ENCODE measurements around the gene TNFRSF8. TPM values are rescaled to one million over a fixed set of nuclear protein-coding genes. Genes with fewer than 3 reads are reported as not detected.

TNFRSF8 gene
- total RNA-seq, 2 donors from 2014 or later: 3.0 to 6.0 TPM

DNA sequence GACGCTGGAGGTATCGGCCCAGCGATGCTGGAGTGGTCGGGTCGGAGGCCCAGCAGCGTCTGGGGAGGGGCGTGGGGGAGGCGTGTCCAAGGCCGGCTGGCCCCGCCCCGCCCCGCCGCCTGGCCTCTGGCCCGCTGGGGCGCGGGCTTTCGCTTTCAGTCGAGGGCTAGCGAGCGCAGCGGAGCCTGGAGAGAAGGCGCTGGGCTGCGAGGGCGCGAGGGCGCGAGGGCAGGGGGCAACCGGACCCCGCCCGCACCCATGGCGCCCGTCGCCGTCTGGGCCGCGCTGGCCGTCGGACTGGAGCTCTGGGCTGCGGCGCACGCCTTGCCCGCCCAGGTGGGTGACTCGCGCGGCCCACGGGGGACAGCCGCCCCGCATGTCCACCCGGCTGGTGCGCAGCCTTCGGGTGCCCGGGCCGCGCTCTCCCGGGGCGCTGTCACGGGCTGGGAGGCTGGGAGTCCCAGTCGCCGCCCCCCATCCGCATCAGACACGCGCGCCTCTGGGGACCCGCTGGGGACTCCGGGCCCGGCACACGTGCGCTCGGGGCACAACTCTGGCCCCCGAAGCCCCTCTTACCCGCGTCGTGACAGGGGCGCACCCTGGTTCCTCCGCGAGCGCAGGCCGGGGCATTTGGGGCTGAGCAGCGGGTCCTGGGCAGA is 103.9 kb downstream of the TNFRSF8 start, which contains the start of gene TNFRSF1B:
TNFRSF1B (plus strand) TSS at position 158 of the 659 bp plus-strand sequence; CDS start at position 259, 101 bp downstream.
- peak within 1 kb of the TSS; percentile 75 to 89 for H3K4me3 ChIP-seq
- H3K9me3 ChIP-seq: no peaks in the 10 kb centered on the region
- TF ChIP-seq, protein P1, sequence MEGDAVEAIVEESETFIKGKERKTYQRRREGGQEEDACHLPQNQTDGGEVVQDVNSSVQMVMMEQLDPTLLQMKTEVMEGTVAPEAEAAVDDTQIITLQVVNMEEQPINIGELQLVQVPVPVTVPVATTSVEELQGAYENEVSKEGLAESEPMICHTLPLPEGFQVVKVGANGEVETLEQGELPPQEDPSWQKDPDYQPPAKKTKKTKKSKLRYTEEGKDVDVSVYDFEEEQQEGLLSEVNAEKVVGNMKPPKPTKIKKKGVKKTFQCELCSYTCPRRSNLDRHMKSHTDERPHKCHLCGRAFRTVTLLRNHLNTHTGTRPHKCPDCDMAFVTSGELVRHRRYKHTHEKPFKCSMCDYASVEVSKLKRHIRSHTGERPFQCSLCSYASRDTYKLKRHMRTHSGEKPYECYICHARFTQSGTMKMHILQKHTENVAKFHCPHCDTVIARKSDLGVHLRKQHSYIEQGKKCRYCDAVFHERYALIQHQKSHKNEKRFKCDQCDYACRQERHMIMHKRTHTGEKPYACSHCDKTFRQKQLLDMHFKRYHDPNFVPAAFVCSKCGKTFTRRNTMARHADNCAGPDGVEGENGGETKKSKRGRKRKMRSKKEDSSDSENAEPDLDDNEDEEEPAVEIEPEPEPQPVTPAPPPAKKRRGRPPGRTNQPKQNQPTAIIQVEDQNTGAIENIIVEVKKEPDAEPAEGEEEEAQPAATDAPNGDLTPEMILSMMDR (IDR thresholded peaks at IDR 0.05): no peak
- peak within 1 kb of the TSS; percentile 88 to 89 for H3K27ac ChIP-seq
- no peaks in the 10 kb centered on the region for H3K27me3 ChIP-seq
- H3K4me1 ChIP-seq: peaks cover 0 to 55% of the 10 kb centered on the region in 2 donors
- no peak for DNase-seq (ENCODE audit: low spot score)
- H3K36me3 ChIP-seq: no peaks in the 10 kb centered on the region

DNA sequence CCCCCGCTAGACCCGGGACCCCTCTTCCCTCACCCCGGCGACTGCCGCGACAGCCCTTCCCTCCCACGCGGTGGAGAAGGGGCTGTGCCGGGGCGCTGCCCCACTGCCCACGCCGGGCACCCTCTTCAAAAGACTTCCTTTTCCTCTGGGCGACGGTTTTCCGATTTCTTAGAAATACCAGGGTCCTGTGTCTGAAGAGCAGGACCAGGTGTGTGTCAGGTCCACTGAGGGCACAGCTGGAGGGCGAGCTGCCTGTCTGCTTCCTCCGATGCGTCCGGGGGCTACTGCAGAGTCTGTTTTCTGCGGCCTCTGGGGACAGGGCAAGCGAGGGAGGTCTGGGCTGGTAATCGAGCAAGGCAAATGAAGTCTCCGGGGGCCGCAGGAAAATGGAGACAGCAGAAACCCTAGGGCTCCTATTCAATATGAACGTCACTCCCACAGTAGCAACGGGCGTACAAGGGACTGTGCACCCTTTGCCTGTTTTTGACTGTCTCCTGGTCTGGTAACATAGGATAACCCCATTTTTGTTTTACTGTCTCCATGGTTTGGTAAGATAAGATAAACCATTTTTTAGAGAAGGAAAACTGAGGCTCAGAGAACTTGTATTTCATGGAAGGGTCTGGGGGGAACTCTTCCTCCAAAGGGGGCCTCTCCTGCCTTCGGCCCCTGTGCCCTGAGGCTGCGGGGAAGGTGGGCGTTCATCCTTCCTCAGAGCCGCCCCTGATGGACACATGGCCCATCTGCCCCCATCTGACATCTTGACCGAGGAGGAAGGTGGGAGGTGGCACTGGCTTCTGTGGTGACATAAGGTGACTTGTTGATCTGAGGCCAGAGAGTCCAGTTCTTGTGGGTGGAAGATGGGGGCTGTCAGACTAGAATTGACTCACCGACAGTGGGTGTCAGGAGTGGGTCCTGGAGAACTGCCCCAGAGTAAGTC is 104.7 kb downstream of the TNFRSF8 start:
- DNase-seq (ENCODE audit: low spot score): no peak
- Histone ChIP-seq H3K4me1 (peaks cover 0 to 55% of the 10 kb centered on the region in 2 donors), H3K4me3 (peak overlapping the region; percentile 75 to 89)

DNA sequence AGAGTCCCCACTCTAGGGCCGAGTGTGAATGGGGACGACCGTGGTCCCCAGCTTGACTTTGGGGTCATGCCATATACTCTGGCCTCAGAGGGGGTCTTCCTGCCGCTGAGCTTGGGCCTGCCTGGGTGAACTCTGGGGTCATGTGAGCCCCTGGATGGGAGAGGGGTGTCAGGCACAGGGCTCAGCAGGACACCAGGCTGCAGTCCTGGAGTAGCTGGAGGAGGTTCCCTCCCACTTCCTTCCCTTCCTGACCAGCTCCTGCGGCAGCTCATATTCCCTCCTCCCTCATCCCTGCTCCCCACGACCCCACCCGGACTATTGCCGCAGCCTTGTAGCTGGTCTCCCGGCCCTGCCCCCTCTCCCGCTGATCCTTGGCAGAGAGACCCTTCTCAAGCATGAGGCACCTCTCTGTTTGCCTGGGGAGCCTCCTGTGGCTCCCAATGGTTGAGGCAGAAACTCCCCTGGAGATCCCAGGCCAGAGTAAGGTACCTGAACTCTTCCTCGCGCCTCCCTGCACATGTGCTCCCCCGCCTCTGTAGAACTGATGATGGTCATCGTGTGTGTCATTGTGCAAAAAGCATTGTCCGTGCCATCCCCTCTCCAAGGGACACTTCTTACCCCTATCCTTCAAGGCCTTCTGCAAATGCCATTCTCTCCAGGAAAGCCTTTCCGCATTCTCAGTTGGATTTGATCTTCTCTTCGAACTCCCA is 105.5 kb downstream of the TNFRSF8 start:
- no peaks in the 10 kb centered on the region for H3K27me3 ChIP-seq
- H3K27ac ChIP-seq: peak overlapping the region; percentile 88 to 89
- H3K9me3 ChIP-seq: no peaks in the 10 kb centered on the region
- TF ChIP-seq, protein P1 (IDR thresholded peaks at IDR 0.05): no peak
- peaks cover 0 to 61% of the 10 kb centered on the region in 2 donors for H3K4me1 ChIP-seq
- DNase-seq (ENCODE audit: low spot score): no peak
- H3K36me3 ChIP-seq: no peaks in the 10 kb centered on the region
- peak overlapping the region; percentile 75 to 89 for H3K4me3 ChIP-seq

More for the DNA sequence above, 104.7 kb downstream of the TNFRSF8 start:
- TF ChIP-seq, protein P1 (IDR thresholded peaks at IDR 0.05): no peak
- Histone ChIP-seq H3K36me3 (no peaks in the 10 kb centered on the region), H3K9me3 (no peaks in the 10 kb centered on the region), H3K27ac (peak overlapping the region; percentile 88 to 89), H3K27me3 (no peaks in the 10 kb centered on the region)

DNA sequence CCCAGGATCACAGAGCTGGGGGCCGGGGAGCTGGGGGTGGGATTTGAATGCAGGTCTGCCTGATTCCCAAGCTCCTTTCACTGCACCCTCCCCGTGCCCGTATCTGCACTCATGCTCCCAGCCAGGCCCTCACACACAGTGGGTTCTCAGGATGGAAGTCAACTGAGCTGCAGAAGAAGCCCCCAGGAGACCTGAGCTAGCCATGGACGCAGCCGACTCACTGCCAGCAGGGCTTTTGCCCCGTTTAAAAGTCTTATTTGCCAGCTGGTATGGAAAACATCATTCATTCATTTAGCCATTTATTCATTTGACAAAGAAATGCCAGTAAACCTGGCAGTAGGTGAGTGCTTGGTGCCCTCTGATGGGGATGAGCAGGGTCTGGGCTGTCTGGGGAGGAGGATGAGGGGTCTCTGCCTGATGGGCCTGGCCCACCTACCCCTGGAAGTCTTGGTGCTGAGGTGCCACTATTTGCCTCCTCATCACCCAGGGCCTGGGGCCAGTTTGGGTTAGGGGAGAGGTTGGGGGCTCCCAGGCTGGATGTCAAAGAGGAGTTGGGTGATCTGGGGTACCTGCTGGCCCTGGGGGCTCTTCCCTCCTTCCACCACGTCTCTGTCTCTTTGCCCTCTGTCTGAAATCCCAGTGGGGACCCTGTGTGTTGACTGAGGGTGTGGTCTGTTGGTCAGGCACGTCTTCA is 106.5 kb downstream of the TNFRSF8 start:
- Histone ChIP-seq H3K4me3 (peak overlapping the region in 1 of 2 donors; percentile 89), H3K36me3 (no peaks in the 10 kb centered on the region), H3K4me1 (peaks cover 0 to 67% of the 10 kb centered on the region in 2 donors), H3K9me3 (no peaks in the 10 kb centered on the region), H3K27ac (peak overlapping the region; percentile 11 to 88), H3K27me3 (no peaks in the 10 kb centered on the region)
- TF ChIP-seq, protein P1 (IDR thresholded peaks at IDR 0.05): no peak
- no peak for DNase-seq (ENCODE audit: low spot score)

DNA sequence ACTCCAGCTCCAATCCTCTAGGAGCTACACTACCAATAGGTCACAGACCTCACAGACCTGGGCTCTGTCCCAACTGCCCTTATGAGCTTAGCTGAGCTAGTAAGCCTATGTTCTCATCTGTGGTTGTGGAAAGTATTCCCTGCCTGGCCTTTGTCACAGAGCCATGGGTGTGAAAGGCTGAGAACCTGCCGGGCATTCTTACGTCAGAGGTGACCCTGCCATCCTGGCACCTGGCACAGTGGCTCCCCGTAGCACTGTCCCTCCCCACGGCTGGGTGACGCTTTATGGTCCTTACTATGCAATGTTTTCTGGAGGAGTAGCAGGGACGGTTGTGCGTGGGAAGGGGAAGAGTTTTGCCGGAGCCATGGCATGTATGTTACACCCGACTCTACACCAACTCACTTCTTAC is 107.2 kb downstream of the TNFRSF8 start:
- TF ChIP-seq, protein P1 (IDR thresholded peaks at IDR 0.05): no peak
- H3K9me3 ChIP-seq: no peaks in the 10 kb centered on the region
- no peak overlapping the region for H3K4me3 ChIP-seq
- no peak for DNase-seq (ENCODE audit: low spot score)
- H3K27me3 ChIP-seq: no peaks in the 10 kb centered on the region
- peaks cover 0 to 72% of the 10 kb centered on the region in 2 donors for H3K4me1 ChIP-seq
- peak overlapping the region; percentile 11 to 35 for H3K27ac ChIP-seq
- no peaks in the 10 kb centered on the region for H3K36me3 ChIP-seq
